ENCODE data around the gene TUBB2B.
"Not testable (repeated sequence)": the region's sequence is repeated elsewhere in the genome, so short reads cannot be mapped to it uniquely, and the experiment has no call there.

TUBB2B gene

GRCh38 chr6:3195695-3196497, 31.6 kb downstream of the TUBB2B start:
- DNase-seq (ENCODE audit: low read depth) = no peak
- no peak overlapping the region for H3K4me3 ChIP-seq (ENCODE audit: low read depth, low read length)

GRCh38 chr6:3195420-3195694, 32.1 kb downstream of the TUBB2B start:
- DNase-seq (ENCODE audit: low read depth) = no peak
- H3K4me3 ChIP-seq (ENCODE audit: low read depth, low read length) = no peak overlapping the region

- DNase-seq (ENCODE audit: low read depth) = no peak
- H3K4me3 ChIP-seq (ENCODE audit: low read depth, low read length) = no peak overlapping the region
Observed at GRCh38 chr6:3194535-3195419, 32.7 kb downstream of the TUBB2B start.

GRCh38 chr6:3193102-3193849, 34.2 kb downstream of the TUBB2B start:
- no peak for DNase-seq (ENCODE audit: low read depth)
- H3K4me3 ChIP-seq (ENCODE audit: low read depth, low read length) = no peak overlapping the region

GRCh38 chr6:3190779-3191178, 36.7 kb downstream of the TUBB2B start:
- DNase-seq (ENCODE audit: low read depth) = no peak
- H3K4me3 ChIP-seq (ENCODE audit: low read depth, low read length) = no peak overlapping the region

- no peak for DNase-seq (ENCODE audit: low read depth)
- H3K4me3 ChIP-seq (ENCODE audit: low read depth, low read length) = no peak overlapping the region
Observed at GRCh38 chr6:3190056-3190455, 37.4 kb downstream of the TUBB2B start.

GRCh38 chr6:3189192-3189591, 38.3 kb downstream of the TUBB2B start:
- not testable (repeated sequence) for H3K4me3 ChIP-seq (ENCODE audit: low read depth, low read length); DNase-seq (ENCODE audit: low read depth)

- DNase-seq (ENCODE audit: low read depth) = no peak
- no peak overlapping the region for H3K4me3 ChIP-seq (ENCODE audit: low read depth, low read length)
Observed at GRCh38 chr6:3188262-3188661, 39.2 kb downstream of the TUBB2B start.

GRCh38 chr6:3186974-3187382, 40.5 kb downstream of the TUBB2B start:
- no peak for DNase-seq (ENCODE audit: low read depth)
- H3K4me3 ChIP-seq (ENCODE audit: low read depth, low read length) = no peak overlapping the region

- no peak for DNase-seq (ENCODE audit: low read depth)
- no peak overlapping the region for H3K4me3 ChIP-seq (ENCODE audit: low read depth, low read length)
Observed at GRCh38 chr6:3183066-3183465, 44.4 kb downstream of the TUBB2B start.

- no peak overlapping the region for H3K4me3 ChIP-seq (ENCODE audit: low read depth, low read length)
- DNase-seq (ENCODE audit: low read depth) = no peak
Observed at GRCh38 chr6:3181105-3181504, 46.3 kb downstream of the TUBB2B start.

- H3K4me3 ChIP-seq (ENCODE audit: low read depth, low read length) = peak overlapping the region; percentile 25
- not testable (repeated sequence) for DNase-seq (ENCODE audit: low read depth)
Observed at GRCh38 chr6:3179945-3180344, 47.5 kb downstream of the TUBB2B start.

- not testable (repeated sequence) for DNase-seq (ENCODE audit: low read depth); H3K4me3 ChIP-seq (ENCODE audit: low read depth, low read length)
Observed at GRCh38 chr6:3178666-3179065, 48.8 kb downstream of the TUBB2B start.

- no peak overlapping the region for H3K4me3 ChIP-seq (ENCODE audit: low read depth, low read length)
- peak; percentile 80 for DNase-seq (ENCODE audit: low read depth)
Observed at GRCh38 chr6:3176562-3177355, 50.7 kb downstream of the TUBB2B start.

- DNase-seq (ENCODE audit: low read depth) = no peak
- H3K4me3 ChIP-seq (ENCODE audit: low read depth, low read length) = no peak overlapping the region
Observed at GRCh38 chr6:3175715-3176402, 51.6 kb downstream of the TUBB2B start.

Measured in skeletal muscle cell (primary cell).